GM12873 (cell line): ENCODE data around the gene CRNKL1.

Experiments used
- CTCF ChIP-seq: IDR thresholded peaks from 2 replicates; pipeline ENCODE4 v1.5.1; 2012; ENCODE audit warnings: low read depth, mild to moderate bottlenecking, moderate library complexity, low read length, control low read depth; ENCODE audit not compliant: insufficient read depth; ENCODE audit errors: missing control alignments

CRNKL1 gene

GRCh38 chr20:20060234-20060998 lies 8.2 kb upstream of the CRNKL1 start:
- no peak for TF ChIP-seq CTCF

GRCh38 chr20:20051767-20052073 lies 546 bp downstream of the CRNKL1 start:
- TF ChIP-seq CTCF = no peak

- TF ChIP-seq CTCF = no peak
Measured at GRCh38 chr20:20039752-20040387, 12.4 kb downstream of the CRNKL1 start.

- no peak for TF ChIP-seq CTCF
Measured at GRCh38 chr20:20038586-20038985, 13.7 kb downstream of the CRNKL1 start.

- no peak for TF ChIP-seq CTCF
Measured at GRCh38 chr20:20037960-20038359, 14.3 kb downstream of the CRNKL1 start.

- TF ChIP-seq CTCF = no peak
Measured at GRCh38 chr20:20036756-20037155, 15.5 kb downstream of the CRNKL1 start.

- no peak for TF ChIP-seq CTCF
Measured at GRCh38 chr20:20034486-20034885, 17.8 kb downstream of the CRNKL1 start.
